NCI-H2171 treated with DMSO at 0.1 percent for 48 hours (cell line): Measurements from ENCODE around the gene GLRX3.
"Not testable (repeated sequence)": the region's sequence is repeated elsewhere in the genome, so short reads cannot be mapped to it uniquely, and the experiment has no call there.

Source experiments
- DNase-seq: peaks from one replicate; lab custom pipeline; 2025; lab: John Stamatoyannopoulos, UW

The GLRX3 gene

GRCh38 chr10:130136226-130137089, at the start of gene GLRX3:
Gene GLRX3, plus strand, starts transcription at chr10:130136391. Its CDS starts 30 bp downstream, at chr10:130136421.
- DNase-seq = peak; percentile 67

DNA sequence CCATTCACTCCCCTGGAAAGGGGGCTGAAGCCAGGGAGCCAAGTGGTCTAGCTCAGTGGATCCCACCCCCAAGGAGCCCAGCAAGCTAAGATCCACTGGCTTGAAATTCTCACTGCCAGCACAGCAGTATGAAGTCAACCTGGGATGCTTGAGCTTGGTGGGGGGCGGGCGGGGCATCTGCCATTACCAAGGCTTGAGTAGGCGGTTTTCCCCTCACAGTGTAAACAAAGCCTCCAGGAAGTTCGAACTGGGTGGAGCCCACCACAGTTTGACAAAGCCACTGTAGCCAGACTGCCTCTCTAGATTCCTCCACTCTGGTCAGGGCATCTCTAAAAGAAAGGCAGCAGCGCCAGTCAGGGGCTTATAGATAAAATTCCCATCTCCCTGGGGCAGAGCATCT, 45.6 kb upstream of the GLRX3 start:
- not testable (repeated sequence) for DNase-seq

DNA sequence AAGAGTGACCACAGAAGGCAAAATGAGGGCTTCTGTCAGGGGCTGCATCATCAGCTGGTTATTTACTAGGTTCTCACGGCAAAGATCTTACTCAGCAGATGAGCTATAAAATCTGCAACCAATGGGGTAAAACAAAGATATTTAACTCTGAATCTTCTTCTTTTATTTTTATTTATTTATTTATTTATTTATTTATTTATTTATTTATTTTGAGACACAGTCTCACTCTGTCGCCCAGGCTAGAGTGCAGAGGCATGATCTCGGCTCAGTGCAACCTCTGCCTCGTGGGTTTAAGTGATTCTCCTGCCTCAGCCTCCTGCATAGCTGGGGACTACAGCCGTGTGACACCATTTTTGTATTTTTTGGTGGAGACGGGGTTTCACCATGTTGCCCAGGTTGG, 36.8 kb upstream of the GLRX3 start:
- no peak for DNase-seq

DNA sequence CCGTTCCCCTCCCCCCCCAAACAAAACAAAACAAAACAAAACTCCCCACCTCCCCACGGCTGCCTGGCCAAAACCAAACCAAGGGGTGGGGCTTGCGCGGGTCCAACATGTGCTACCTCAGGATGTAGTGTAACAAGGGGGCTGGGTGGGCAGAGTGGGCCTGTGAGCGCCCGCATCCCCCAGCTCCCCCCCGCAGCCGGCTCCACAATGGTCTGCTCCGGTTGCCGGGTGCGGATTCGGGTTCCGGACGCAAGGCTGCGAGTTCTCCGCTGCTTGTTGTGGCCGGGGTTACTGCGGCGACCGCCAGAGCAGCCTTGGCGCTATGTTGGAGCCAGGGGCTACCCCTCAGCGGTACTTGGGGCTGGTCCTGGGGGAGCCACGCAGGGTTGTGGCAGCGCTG, 30.5 kb upstream of the GLRX3 start:
- no peak for DNase-seq

- DNase-seq = not testable (repeated sequence)
Measured at GRCh38 chr10:130108146-130108545, 28.0 kb upstream of the GLRX3 start.

- no peak for DNase-seq
Measured at GRCh38 chr10:130108934-130109604, 27.1 kb upstream of the GLRX3 start.

DNA sequence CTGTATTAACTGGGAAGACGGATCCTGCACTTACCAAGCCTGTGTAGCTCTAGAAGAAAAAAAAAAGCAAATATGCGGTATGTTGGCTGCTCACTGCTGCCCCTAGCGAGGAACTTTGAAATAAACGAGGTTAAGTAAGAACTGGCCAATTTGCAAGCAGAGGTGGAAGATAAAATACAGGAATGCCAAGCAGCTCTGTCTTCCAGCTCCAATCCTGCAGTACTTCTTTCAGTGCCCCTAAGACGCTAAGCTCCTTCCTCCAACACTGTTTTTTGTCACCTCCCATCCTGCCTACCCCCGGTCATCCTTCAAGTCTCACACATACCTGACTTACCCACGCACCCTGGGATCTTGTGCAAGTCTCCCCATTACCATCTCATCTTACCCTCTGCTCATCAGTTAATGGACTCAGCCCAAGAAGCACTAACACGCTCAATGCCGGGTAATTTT, 26.4 kb upstream of the GLRX3 start:
- peak; percentile 79 for DNase-seq

GRCh38 chr10:130110246-130111112, 25.7 kb upstream of the GLRX3 start, which contains the start of gene C10orf143:
Gene C10orf143, minus strand, starts transcription at chr10:130110830. Its CDS starts 58 bp downstream, at chr10:130110772.
- peak; percentile 87 for DNase-seq

DNA sequence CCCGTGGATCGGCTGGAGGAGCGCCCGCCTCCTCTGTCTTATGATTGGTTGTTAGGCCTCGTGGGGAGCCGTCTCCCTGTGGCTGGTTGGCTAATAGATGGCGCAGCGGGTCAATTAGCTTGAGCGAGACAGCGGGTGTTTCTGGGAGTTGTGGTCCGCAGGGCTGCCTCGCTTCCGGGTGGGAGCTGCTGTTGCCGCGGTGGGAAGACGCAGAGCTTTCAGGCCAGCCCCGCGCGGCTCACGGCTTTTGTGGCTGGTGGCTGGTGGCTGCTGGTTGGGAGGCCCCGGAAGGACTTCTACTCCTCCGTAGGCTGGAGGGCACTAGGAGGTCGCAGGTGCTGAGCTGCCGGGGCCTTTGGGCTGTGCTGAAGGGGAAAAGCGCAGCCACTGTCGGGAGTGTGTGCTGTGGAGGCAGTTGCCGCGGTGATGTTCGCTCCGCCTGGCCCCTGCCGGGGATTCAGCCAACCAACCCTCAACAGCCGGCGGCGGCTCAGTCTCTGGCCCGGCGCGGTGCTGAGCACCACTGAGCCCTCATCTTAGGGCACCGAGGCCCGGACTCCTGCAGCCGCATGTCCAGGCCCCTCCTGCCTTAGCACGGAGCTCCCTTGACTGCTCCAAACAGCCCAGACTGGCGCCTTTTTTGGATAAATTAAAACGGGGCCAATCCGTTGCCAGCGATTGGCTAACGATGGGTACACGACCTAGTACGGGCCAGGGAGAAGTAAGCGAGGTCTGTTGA, 24.9 kb upstream of the GLRX3 start:
- peak; percentile 93 for DNase-seq

- DNase-seq = no peak
Measured at GRCh38 chr10:130111852-130112180, 24.4 kb upstream of the GLRX3 start.

- DNase-seq = no peak
Measured at GRCh38 chr10:130112821-130113220, 23.4 kb upstream of the GLRX3 start.

DNA sequence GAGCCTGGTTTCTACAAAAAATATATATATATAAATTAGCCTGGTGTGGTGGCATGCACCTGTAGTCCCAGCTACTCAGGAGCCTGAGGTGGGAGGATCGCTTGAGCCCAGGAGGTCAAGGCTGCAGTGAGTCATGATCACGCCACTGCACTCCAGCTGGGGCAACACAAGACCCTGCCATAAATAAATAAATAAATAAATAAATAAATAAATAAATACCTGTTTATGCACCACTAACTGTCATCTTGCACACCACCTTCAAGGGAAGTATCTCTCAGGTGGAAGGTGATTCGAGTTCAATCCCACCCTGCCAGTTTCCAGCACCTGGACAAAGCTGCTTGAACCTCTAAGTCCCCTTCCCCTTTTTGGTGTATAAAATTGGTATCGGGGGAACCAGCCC, 19.2 kb upstream of the GLRX3 start:
- DNase-seq = not testable (repeated sequence)

- DNase-seq = not testable (repeated sequence)
Measured at GRCh38 chr10:130117535-130117934, 18.7 kb upstream of the GLRX3 start.

GRCh38 chr10:130121486-130122079, 14.6 kb upstream of the GLRX3 start:
- no peak for DNase-seq

- DNase-seq = peak; percentile 60
Measured at GRCh38 chr10:130127364-130128061, 8.7 kb upstream of the GLRX3 start.

DNA sequence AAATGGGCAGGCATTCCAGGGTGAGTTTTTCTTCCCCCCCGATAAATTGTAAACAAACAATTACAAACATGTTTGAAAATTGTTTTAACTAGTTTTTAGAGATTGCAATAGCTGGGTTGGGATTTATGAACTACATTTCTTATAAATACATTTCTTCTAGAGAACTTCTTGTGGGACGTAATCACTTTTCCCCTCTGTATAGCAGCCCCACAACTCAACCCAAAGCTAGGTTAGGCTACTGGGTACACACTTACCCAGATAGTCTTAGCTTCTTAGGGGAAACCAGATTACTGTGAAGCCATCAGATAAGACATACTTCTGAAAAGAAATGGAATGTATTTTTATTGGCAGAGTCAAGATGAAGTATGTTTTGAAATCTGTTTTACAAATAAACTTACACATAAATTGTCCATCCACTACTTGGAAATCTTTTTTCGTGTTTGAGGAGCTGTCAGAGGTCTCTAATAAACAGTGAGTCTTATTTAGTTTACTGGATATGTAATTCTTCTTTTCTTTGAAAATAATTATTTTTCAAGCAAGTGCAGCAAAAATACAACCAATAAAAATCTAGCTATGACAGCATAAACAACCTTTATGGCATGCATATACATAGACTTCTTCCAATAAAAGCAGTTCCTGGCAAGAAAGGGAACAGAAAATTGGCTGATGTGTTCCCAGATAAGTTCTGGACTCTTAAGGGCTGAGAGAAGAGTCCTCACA, 8.0 kb upstream of the GLRX3 start:
- no peak for DNase-seq

DNA sequence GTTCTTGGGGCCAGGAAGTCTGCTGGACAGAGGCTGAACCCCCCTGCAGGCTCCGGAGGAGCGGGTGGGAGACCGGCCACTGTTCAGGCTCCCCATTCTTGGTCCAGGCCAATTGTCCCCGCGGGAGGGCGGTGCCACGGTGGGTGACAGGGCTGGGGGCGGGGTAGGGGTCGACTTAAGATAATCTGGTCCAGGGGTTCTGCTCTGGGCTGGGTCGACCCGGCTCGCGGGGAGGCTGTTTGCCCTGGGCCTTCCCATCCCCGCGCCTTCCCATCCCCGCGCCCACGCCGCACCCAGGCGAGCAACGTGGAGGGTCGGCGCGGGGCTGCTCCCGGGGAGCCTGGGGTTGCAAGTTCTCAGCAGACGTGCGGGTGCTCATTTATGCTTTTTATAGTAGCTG, 7.3 kb upstream of the GLRX3 start:
- DNase-seq = no peak

DNA sequence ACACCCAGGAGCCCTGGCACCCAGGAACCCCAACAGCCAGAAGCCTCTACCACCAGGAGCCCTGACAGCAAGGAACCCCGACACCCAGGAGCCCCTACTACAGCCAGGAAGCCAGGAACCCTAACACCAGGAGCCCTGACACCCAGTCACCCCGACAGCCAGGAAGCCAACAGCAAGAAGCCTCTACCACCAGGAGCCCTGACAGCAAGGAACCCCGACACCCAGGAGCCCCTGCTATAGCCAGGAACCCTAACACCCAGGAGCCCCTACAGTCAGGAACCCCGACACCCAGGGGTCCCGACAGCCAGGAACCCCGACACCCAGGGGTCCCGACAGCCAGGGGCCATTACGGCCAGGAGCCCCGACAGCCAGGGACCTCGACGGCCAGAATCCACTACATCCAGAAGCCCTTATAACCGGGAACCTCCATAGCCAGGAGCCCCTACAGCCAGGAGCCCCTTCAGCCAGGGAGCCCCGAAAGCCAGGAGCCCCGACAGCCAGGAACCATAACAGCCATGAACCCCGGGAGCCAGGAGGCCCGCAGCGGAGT, 440 bp upstream of the GLRX3 start:
- no peak for DNase-seq

DNA sequence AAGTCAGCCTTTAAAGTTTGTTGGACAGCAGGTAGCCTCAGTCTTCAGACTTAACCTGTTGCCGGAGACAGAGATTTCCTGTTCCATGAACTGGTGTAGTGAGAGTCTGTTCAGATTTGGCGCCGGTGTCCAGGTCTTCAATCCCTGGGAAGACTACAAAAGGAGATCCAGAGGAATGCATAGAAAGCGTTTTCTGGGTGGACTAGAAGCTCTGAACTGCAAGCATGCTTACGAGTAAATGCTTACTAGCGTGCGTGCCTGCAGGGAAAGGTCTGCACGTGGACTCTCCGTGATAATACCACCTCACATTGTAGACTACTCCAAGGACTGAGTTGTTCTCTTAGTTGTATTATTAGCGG, 878 bp downstream of the GLRX3 start:
- no peak for DNase-seq
